OCI-LY3 (cell line): Measurements from ENCODE around the gene ATP2A1.

ENCODE experiments used
- H2AFZ ChIP-seq: fragments of 200-600, 300-600 bp; shearing (Covaris generic); 2 replicates; pipeline ENCODE4 v1.6.0; 2014; ENCODE audit warnings: antibody characterized with exemption, low read depth, low read length
- H3K27ac ChIP-seq: fragments of 200-600, 300-600 bp; sonication (generic); 2 replicates; pipeline ENCODE4 v1.5.1; 2014; ENCODE audit warnings: mild to moderate bottlenecking, low read length, moderate library complexity, mixed read lengths
- H3K27me3 ChIP-seq: fragments of 200-600, 300-600 bp; sonication (generic); 2 replicates; pipeline ENCODE4 v1.6.1; 2014; ENCODE audit warnings: low read depth, low read length, mixed read lengths
- H3K36me3 ChIP-seq: fragments of 200-600, 300-600 bp; sonication (generic); replicated peaks from 2 replicates; pipeline ENCODE3; 2014; ENCODE audit warnings: low read depth, low read length, mixed read lengths
- H3K4me1 ChIP-seq: fragments of 300-600, 200-600 bp; sonication (generic); 2 replicates; pipeline ENCODE4 v1.6.1; 2014; ENCODE audit warnings: low read length, mixed read lengths
- H3K4me2 ChIP-seq: fragments of 200-600, 300-600 bp; sonication (generic); 2 replicates; pipeline ENCODE4 v1.6.1; 2014; ENCODE audit warnings: low read length, mixed read lengths
- H3K4me3 ChIP-seq: fragments of 300-600, 200-600 bp; sonication (generic); 2 replicates; pipeline ENCODE4 v1.5.1; 2014; ENCODE audit warnings: antibody characterized with exemption, mild to moderate bottlenecking, low read length, moderate library complexity
- H3K79me2 ChIP-seq: fragments of 300-600, 200-600 bp; shearing (Covaris generic); 2 replicates; pipeline ENCODE4 v1.6.1; 2014; ENCODE audit warnings: mild to moderate bottlenecking, low read length, mixed read lengths
- H3K9ac ChIP-seq: fragments of 300-600, 200-600 bp; shearing (Covaris generic); 2 replicates; pipeline ENCODE4 v1.6.0; 2014; ENCODE audit warnings: mild to moderate bottlenecking, low read length, moderate library complexity
- H3K9me3 ChIP-seq: fragments of 200-600, 300-600 bp; shearing (Covaris generic); 2 replicates; pipeline ENCODE4 v1.6.1; 2014; ENCODE audit warnings: low read length, mixed read lengths; ENCODE audit not compliant: insufficient read depth
- H4K20me1 ChIP-seq: fragments of 200-600, 300-600 bp; sonication (generic); 2 replicates; pipeline ENCODE4 v1.6.1; 2016; ENCODE audit warnings: low read length, mixed read lengths; ENCODE audit not compliant: insufficient read depth
- CTCF ChIP-seq: fragments of 200-600, 300-600 bp; sonication (generic); IDR thresholded peaks from 2 replicates; pipeline ENCODE4 v1.5.1; 2014; ENCODE audit warnings: antibody characterized with exemption, low read length, low read depth
- EZH2phosphoT487 ChIP-seq: fragments of 200-600 bp; shearing (Covaris generic); IDR thresholded peaks from 2 replicates; pipeline ENCODE4 v1.6.1; 2018; ENCODE audit warnings: antibody characterized with exemption, mixed run types, low read depth

ATP2A1 gene

GRCh38 chr16:28859326-28859725, 19.0 kb upstream of the ATP2A1 start:
- H3K27ac ChIP-seq: no peak overlapping the region
- H3K4me1 ChIP-seq: peaks cover 5% of the 10 kb centered on the region

GRCh38 chr16:28863929-28864793, 14.1 kb upstream of the ATP2A1 start:
- H3K27me3 ChIP-seq: no peaks in the 10 kb centered on the region
- peaks cover 3% of the 10 kb centered on the region for H3K36me3 ChIP-seq
- peaks cover 36% of the 10 kb centered on the region for H3K79me2 ChIP-seq
- peaks cover 5% of the 10 kb centered on the region for H4K20me1 ChIP-seq
- H3K9ac ChIP-seq: peak overlapping the region; percentile 84
- H3K4me2 ChIP-seq: peak overlapping the region; percentile 97
- no peak for TF ChIP-seq CTCF
- no peak for TF ChIP-seq EZH2phosphoT487
- H3K9me3 ChIP-seq: no peaks in the 10 kb centered on the region
- peak overlapping the region; percentile 85 for H3K4me3 ChIP-seq
- H3K4me1 ChIP-seq: peaks cover 15% of the 10 kb centered on the region
- H3K27ac ChIP-seq: peak overlapping the region; percentile 76
- peak overlapping the region; percentile 96; the same call in 1 of the 2 replicates for H2AFZ ChIP-seq

More at GRCh38 chr16:28859326-28859725, 19.0 kb upstream of the ATP2A1 start:
- H3K79me2 ChIP-seq: peaks cover 21% of the 10 kb centered on the region
- H3K27me3 ChIP-seq: no peaks in the 10 kb centered on the region
- H3K36me3 ChIP-seq: no peaks in the 10 kb centered on the region
- no peak overlapping the region for H3K4me3 ChIP-seq
- no peak overlapping the region for H2AFZ ChIP-seq
- TF ChIP-seq EZH2phosphoT487 (no peak), CTCF (no peak)
- H4K20me1 ChIP-seq: no peaks in the 10 kb centered on the region
- H3K4me2 ChIP-seq: no peak overlapping the region
- H3K9me3 ChIP-seq: no peaks in the 10 kb centered on the region
- no peak overlapping the region for H3K9ac ChIP-seq

DNA sequence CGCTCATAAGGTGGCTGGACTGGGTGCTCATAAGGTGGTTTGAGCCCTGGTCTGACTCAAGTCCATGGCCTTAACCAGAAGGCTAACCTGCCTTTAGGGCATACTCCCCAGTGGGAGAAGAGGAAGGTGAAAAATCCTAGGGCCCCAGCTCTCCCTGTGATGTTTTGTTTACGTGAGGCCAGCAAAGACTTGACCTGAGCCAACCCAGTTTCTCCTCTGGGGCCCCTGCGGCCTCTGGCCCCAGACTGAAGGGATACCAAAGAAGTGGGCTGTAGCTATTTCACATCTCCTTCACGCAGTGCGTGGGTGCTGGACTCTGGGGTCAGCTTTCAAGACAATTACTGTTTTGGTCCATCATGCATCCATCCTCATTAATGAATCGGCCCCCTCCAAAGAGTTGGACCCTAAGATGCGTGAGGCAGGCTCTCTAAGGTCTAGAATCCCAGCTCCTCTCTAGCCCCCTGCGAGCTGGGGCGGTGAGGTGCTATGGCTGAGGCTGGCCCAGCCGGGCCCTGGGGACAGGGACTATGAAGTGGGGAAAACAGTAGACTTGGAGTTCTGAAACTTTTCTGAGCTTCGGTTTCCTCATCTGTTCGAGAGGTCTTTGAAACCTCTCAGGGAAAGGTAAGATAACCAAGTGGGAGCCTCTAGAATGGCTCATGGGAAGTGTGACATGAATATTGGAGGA, 13.1 kb upstream of the ATP2A1 start:
- Histone ChIP-seq H3K4me1 (peaks cover 15% of the 10 kb centered on the region), H3K27me3 (no peaks in the 10 kb centered on the region), H3K9me3 (no peaks in the 10 kb centered on the region), H3K27ac (no peak overlapping the region), H3K9ac (no peak overlapping the region), H4K20me1 (peaks cover 5% of the 10 kb centered on the region), H3K79me2 (peaks cover 36% of the 10 kb centered on the region), H3K4me3 (peak overlapping the region; percentile 85; the same call in 1 of the 2 replicates), H3K36me3 (peaks cover 3% of the 10 kb centered on the region), H3K4me2 (peak overlapping the region; percentile 97), H2AFZ (no peak overlapping the region)
- TF ChIP-seq CTCF: no peak
- TF ChIP-seq EZH2phosphoT487: no peak

- H3K9me3 ChIP-seq: no peaks in the 10 kb centered on the region
- H3K4me1 ChIP-seq: peaks cover 15% of the 10 kb centered on the region
- no peak overlapping the region for H3K4me3 ChIP-seq
- TF ChIP-seq CTCF (no peak), EZH2phosphoT487 (no peak)
- H3K27ac ChIP-seq: no peak overlapping the region
- H4K20me1 ChIP-seq: peaks cover 5% of the 10 kb centered on the region
- no peak overlapping the region for H3K4me2 ChIP-seq
- H3K36me3 ChIP-seq: peaks cover 3% of the 10 kb centered on the region
- H3K79me2 ChIP-seq: peaks cover 36% of the 10 kb centered on the region
- H2AFZ ChIP-seq: no peak overlapping the region
- H3K9ac ChIP-seq: no peak overlapping the region
- H3K27me3 ChIP-seq: no peaks in the 10 kb centered on the region
These were observed 12.4 kb upstream of the ATP2A1 start for GRCh38 chr16:28865722-28866453.
